ENCODE measurements around the gene SPATA2.

Gene SPATA2

DNA sequence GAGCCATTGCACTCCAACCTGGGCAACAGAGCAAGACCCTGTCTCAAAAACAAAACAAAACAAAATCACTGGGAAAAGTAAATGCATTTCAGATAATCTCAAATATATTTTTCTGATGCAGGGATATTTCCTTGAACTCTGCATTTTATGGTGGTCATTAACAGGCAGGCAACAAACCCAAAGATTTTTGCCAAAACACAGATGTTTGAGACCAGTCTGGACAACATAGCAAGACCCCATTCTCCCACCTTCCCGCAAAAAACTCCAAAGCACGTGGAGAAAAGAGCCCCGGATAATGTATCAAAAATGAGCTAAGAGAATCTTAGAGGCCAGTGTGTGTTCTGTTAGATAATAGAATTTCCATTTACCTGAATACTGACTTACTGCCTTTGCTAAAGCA is 58.4 kb downstream of the SPATA2 start:
- DNase-seq (ENCODE audit: low read depth in 2 of 2) = no peak

DNA sequence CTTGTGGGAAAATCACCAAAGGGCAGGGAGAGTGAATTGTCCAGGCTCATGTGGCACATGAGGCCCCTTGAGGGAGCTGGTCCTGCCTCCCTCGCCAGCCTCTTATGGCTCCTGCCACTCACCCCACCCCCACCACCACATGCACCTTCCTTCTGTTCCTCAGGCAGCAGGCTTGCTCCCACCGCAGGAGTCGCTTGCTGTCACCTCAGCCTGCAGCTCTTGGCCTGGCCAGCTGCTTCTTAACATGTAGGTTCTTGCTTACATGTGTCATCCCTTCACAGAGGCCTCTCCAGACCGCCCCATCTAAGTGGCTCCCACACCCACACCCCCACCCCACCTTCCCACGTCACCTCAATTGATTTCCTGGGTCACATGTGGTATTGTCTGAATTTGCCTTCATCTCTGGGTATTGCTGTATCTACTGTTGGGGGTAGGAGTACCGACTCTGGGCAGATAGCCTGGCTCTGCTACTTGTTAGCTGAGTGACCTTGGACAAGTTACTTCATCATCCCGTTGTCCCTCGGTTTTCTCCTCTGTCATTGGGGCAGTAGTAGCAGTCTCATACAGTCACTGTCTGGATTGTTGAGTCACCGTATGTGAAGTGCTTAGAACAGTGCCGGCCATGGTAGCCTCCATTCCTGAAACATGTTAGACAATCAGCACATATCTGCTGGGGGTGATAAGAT is 61.0 kb downstream of the SPATA2 start:
- DNase-seq (ENCODE audit: low read depth in 2 of 2) = no peak

DNA sequence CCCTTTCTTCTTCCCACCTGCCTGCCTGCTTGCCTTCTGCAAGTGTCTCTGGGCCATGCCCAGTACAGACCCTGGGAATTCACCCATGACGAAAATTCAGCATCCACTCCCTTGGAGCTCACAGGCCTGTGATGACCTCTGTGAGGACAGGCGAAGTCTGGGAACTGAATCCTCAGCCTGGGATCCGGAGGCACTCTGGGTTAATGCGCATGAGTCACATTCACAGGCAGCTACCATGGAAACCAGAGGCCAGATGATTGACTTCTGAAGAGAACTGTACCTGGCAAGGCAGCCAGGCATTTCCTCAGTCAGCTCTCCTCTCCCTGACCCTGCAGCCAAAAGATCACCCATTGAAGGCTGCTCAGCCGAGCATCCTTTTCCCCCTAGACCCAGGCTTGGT is 61.7 kb downstream of the SPATA2 start:
- no peak for DNase-seq (ENCODE audit: low read depth in 2 of 2)

All from stimulated activated CD8-positive, alpha-beta memory T cell treated with anti-CD3 and anti-CD28 coated beads, Interleukin-2, amount 100 ng/mL, for 48 hours (primary cell).